Neuronal stem cell (in vitro differentiated cells): ENCODE results near the gene VRK3.

Experiments
- DNase-seq: peaks from one replicate; pipeline ENCODE4 v3.0.0-alpha.2; 2013; ENCODE audit warnings: low spot score
- H2AFZ ChIP-seq: one replicate; pipeline ENCODE4 v1.6.1; 2013; ENCODE audit warnings: mild to moderate bottlenecking, low read length, inconsistent platforms
- H2AK5ac ChIP-seq: 2 replicates; pipeline ENCODE4 v1.6.1; 2013; ENCODE audit warnings: low read depth, mild to moderate bottlenecking, inconsistent platforms, low read length, moderate library complexity, mixed read lengths
- H2BK120ac ChIP-seq: 2 replicates; pipeline ENCODE4 v1.6.1; 2013; ENCODE audit warnings: low read depth, mild to moderate bottlenecking, inconsistent platforms, low read length, moderate library complexity, mixed read lengths
- H2BK12ac ChIP-seq: one replicate; pipeline ENCODE4 v1.6.1; 2013; ENCODE audit warnings: low read length, inconsistent platforms
- H2BK15ac ChIP-seq: 2 replicates; pipeline ENCODE4 v1.6.1; 2013; ENCODE audit warnings: mild to moderate bottlenecking, low read length, inconsistent platforms, mixed read lengths
- H2BK5ac ChIP-seq: one replicate; pipeline ENCODE4 v1.6.1; 2013; ENCODE audit warnings: inconsistent platforms, mild to moderate bottlenecking, low read length, moderate library complexity
- H3K14ac ChIP-seq: one replicate; pipeline ENCODE4 v1.6.1; 2013; ENCODE audit warnings: low read length, inconsistent platforms
- H3K18ac ChIP-seq: 2 replicates; pipeline ENCODE4 v1.6.1; 2013; ENCODE audit warnings: low read length, inconsistent platforms
- H3K23ac ChIP-seq: 2 replicates; pipeline ENCODE4 v1.6.1; 2013; ENCODE audit warnings: low read depth, mild to moderate bottlenecking, mixed read lengths, low read length, inconsistent platforms; ENCODE audit not compliant: poor library complexity
- H3K27ac ChIP-seq: replicated peaks from 3 replicates; pipeline ENCODE4 v1.5.1; 2013; ENCODE audit warnings: low read length, inconsistent platforms
- H3K27me3 ChIP-seq, 3 experiments: 2 replicates each; pipeline ENCODE4 v1.6.1; 2013; ENCODE audit warnings: low read length in 3 of 3, mild to moderate bottlenecking in 2 of 3, inconsistent platforms in 1 of 3, low read depth in 1 of 3, mixed read lengths in 1 of 3, moderate library complexity in 1 of 3; ENCODE audit not compliant: control insufficient read depth in 3 of 3, insufficient read depth in 3 of 3
- H3K36me3 ChIP-seq, 2 donors: replicated peaks in 1 of 2; 2 replicates each; pipeline ENCODE4 v1.6.1; 2013; ENCODE audit warnings: low read length in 2 of 2; ENCODE audit not compliant: control insufficient read depth in 2 of 2, insufficient read depth in 2 of 2
- H3K4ac ChIP-seq: 2 replicates; pipeline ENCODE4 v1.6.1; 2013; ENCODE audit warnings: inconsistent platforms, mild to moderate bottlenecking, low read length, moderate library complexity
- H3K4me1 ChIP-seq, 2 donors: 1 replicate in 1 of 2; 2 replicates in 1 of 2; pipeline ENCODE4 v1.6.1; 2013; ENCODE audit warnings: low read length in 2 of 2, low read depth in 1 of 2; ENCODE audit not compliant: control insufficient read depth in 2 of 2, insufficient read depth in 1 of 2
- H3K4me2 ChIP-seq: one replicate; pipeline ENCODE4 v1.6.1; 2013; ENCODE audit warnings: mild to moderate bottlenecking, low read length, inconsistent platforms; ENCODE audit not compliant: insufficient read depth, poor library complexity, severe bottlenecking
- H3K4me3 ChIP-seq, 2 donors: 2 replicates each; pipeline ENCODE4 v1.5.1; 2013; ENCODE audit warnings: low read length in 2 of 2, mild to moderate bottlenecking in 2 of 2, inconsistent platforms in 1 of 2, moderate library complexity in 1 of 2
- H3K79me1 ChIP-seq: one replicate; pipeline ENCODE4 v1.6.1; 2013; ENCODE audit warnings: low read depth, mild to moderate bottlenecking, inconsistent platforms, low read length, moderate library complexity
- H3K9ac ChIP-seq: one replicate; pipeline ENCODE4 v1.6.1; 2013; ENCODE audit warnings: mild to moderate bottlenecking, low read depth, low read length, inconsistent platforms; ENCODE audit not compliant: poor library complexity
- H3K9me3 ChIP-seq, 2 donors: replicated peaks in 1 of 2; 2 replicates each; pipeline versions ENCODE3 to v1.6.1; 2013; ENCODE audit warnings: low read length in 2 of 2, mild to moderate bottlenecking in 2 of 2, inconsistent platforms in 1 of 2, low read depth in 1 of 2, mixed read lengths in 1 of 2, moderate library complexity in 1 of 2; ENCODE audit not compliant: control insufficient read depth in 2 of 2, insufficient read depth in 1 of 2
- H4K8ac ChIP-seq: one replicate; pipeline ENCODE4 v1.6.1; 2013; ENCODE audit warnings: low read depth, mild to moderate bottlenecking, inconsistent platforms, low read length, moderate library complexity
- H4K91ac ChIP-seq: one replicate; pipeline ENCODE4 v1.6.1; 2013; ENCODE audit warnings: low read length, low read depth, mild to moderate bottlenecking, inconsistent platforms; ENCODE audit not compliant: poor library complexity
- WGBS, 2 donors: extraction: QIAGEN DNeasy Blood & Tissue Kit; methylation state at CpG; one replicate each; pipeline ENCODE4 v1.1.7; 2013; ENCODE audit warnings: missing lambda C conversion rate in 2 of 2, mixed read lengths in 1 of 2; ENCODE audit not compliant: insufficient read length in 2 of 2, insufficient replicate concordance in 1 of 2; ENCODE audit errors: extremely low coverage in 2 of 2; 5-methylcytosine and 5-hydroxymethylcytosine counted together

The VRK3 gene

DNA sequence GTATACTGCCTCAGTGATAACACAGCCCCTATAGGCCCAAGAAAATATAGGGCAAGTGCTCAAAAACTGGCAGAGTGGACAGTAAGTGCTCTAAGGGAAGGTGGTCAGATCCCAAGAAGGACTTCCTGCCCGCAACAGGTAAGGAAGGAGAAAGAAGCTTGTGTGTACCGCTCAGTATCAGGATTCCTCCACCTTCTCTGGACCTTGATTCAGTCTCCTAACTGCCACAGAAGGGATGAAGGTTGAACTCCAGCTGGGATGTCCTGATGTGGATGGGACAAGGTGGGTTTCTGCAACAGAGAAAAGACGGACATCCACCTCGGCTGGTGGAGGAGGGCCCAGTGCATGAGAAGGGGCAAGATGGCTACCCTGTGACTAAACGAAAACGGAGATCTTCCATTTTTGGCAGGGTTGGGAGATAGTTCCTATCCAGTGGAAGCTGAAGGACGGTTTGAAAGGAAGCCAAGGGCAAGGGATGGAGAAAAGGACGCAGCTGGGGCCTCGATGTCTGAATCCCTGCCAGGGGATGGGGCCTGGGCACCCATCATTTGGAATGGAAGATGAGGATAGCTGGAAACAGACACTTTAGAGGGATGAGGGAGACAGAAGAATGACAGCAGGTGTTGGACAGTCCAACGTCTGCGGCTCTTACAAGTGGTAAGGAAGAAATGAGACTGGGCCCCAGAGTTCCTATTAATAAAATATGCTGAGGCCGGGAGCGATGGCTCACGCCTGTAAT lies 97.5 kb downstream of the VRK3 start:
- H3K79me1 ChIP-seq = peaks cover 21% of the 10 kb centered on the region
- H2BK120ac ChIP-seq = no peak overlapping the region
- no peak overlapping the region for H3K23ac ChIP-seq
- no peak overlapping the region for H2BK12ac ChIP-seq
- H4K8ac ChIP-seq = no peak overlapping the region
- H3K4me2 ChIP-seq = peak overlapping the region; percentile 80
- H3K18ac ChIP-seq = no peak overlapping the region
- H3K9ac ChIP-seq = peak overlapping the region; percentile 4
- no peak overlapping the region for H3K4ac ChIP-seq
- H2BK5ac ChIP-seq = no peak overlapping the region
- DNase-seq = no peak
- no CpG with 5 or more reads among the region's 14 CpGs for WGBS, 2 donors
- peak overlapping the region; percentile 3 to 97 for H3K4me3 ChIP-seq
- H4K91ac ChIP-seq = no peak overlapping the region
- no peaks in the 10 kb centered on the region for H3K27me3 ChIP-seq
- no peak overlapping the region for H2BK15ac ChIP-seq
- no peak overlapping the region for H3K14ac ChIP-seq
- peaks cover 35 to 66% of the 10 kb centered on the region in 2 donors for H3K36me3 ChIP-seq
- no peak overlapping the region for H2AFZ ChIP-seq
- peaks cover 7 to 11% of the 10 kb centered on the region in 2 donors for H3K4me1 ChIP-seq
- H3K9me3 ChIP-seq = no peaks in the 10 kb centered on the region
- no peak overlapping the region for H2AK5ac ChIP-seq
- no peak overlapping the region for H3K27ac ChIP-seq

DNA sequence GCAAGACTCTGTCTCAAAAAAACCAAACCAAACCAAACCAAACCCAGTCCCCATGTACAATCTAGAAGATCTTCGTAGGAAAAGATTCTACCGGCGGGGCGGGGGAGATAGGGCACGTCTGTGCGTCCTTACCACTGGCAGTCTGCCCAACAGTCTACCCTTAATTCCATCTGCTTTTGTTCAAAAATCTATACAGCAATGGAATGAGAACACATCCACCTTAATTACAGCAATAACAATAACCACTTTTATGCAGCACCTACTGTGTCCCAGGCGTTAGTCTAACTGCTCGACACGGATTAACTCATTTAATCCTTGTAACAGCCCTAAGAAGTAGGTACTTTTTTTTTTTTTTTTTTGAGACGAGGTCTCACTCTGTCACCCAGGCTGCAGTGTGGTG lies 98.7 kb downstream of the VRK3 start:
- H3K14ac ChIP-seq = no peak overlapping the region
- H3K27me3 ChIP-seq = no peaks in the 10 kb centered on the region
- no CpG with 5 or more reads among the region's 10 CpGs for WGBS, 2 donors
- no peak overlapping the region for H2BK15ac ChIP-seq
- H4K91ac ChIP-seq = no peak overlapping the region
- H2BK12ac ChIP-seq = no peak overlapping the region
- H3K4ac ChIP-seq = no peak overlapping the region
- H3K4me3 ChIP-seq = no peak overlapping the region
- H3K36me3 ChIP-seq = peaks cover 41 to 70% of the 10 kb centered on the region in 2 donors
- H3K4me2 ChIP-seq = no peak overlapping the region
- no peak overlapping the region for H3K23ac ChIP-seq
- no peaks in the 10 kb centered on the region for H3K9me3 ChIP-seq
- H3K9ac ChIP-seq = no peak overlapping the region
- H3K18ac ChIP-seq = no peak overlapping the region
- no peak overlapping the region for H4K8ac ChIP-seq
- H3K4me1 ChIP-seq = peaks cover 7 to 16% of the 10 kb centered on the region in 2 donors
- DNase-seq = no peak
- no peak overlapping the region for H3K27ac ChIP-seq
- no peak overlapping the region for H2AFZ ChIP-seq
- H2BK5ac ChIP-seq = no peak overlapping the region
- H2AK5ac ChIP-seq = no peak overlapping the region
- no peak overlapping the region for H2BK120ac ChIP-seq
- peaks cover 28% of the 10 kb centered on the region for H3K79me1 ChIP-seq
